GM23338 (cell line): ENCODE data around the gene M1AP. TPM values are rescaled to one million over a fixed set of nuclear protein-coding genes. Genes with fewer than 3 reads are reported as not detected.

Experiments used
- polyA plus RNA-seq: library from polyadenylated mRNA; unstranded; fragments of >200 nt; fragmentation: Nextera tagmentation; extraction: Ambion mirVana; gene quantifications from 2 replicates; pipeline ENCODE4 v1.2.1, GENCODE V29; 2016
- total RNA-seq: library from RNA; depleted of rRNA; stranded (reverse); fragments of >200 nt; shearing (Covaris generic); gene quantifications from 2 replicates; pipeline ENCODE4 v1.2.3, GENCODE V29; 2014; rRNA removed
- TF ChIP-seq, protein P1 (sequence below): IDR thresholded peaks from 2 replicates; pipeline ENCODE4 v1.6.1; 2016; ENCODE audit warnings: antibody characterized with exemption

The M1AP gene
- total and polyA plus RNA-seq, 2 experiments from 2014 or later: 5.1 to 12.1 TPM

DNA sequence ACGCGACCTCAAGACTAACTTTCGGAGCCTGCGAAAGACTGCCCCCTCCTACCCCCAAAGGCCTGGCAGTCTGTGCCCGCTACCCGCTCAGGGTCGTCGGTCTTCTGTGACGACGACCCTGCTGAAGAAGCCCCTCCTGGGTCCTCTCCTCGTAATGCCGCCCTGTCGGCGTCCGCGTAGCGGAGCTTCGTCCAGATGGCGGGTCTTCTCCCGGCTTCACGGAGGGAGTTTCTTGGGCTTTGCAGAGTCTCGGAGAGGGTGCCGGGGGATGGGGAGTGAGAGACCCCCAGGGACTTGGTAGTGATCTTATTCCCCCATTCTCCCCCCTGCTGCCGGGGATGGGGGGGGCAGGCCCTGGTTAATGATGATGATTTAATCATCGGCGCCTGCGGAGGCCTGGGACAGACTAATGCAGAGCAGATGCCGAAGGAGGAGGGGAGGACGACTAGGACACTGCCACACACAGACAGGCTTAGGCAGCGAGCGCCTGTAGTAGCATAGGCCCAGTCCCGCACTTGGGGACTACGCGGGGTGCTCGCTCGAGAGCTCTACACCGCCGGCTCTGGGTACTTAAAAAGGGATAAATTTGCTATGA, 140.1 kb downstream of the M1AP start (continued):
- TF ChIP-seq, protein P1, sequence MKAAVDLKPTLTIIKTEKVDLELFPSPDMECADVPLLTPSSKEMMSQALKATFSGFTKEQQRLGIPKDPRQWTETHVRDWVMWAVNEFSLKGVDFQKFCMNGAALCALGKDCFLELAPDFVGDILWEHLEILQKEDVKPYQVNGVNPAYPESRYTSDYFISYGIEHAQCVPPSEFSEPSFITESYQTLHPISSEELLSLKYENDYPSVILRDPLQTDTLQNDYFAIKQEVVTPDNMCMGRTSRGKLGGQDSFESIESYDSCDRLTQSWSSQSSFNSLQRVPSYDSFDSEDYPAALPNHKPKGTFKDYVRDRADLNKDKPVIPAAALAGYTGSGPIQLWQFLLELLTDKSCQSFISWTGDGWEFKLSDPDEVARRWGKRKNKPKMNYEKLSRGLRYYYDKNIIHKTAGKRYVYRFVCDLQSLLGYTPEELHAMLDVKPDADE: no peak

Other genes with a start within 250 kb of the M1AP start
- 4.6 TPM in 2 replicates for gene C2orf81, start 226.7 kb downstream of the M1AP start, total RNA-seq
- gene C2orf81, start 226.7 kb downstream of the M1AP start, polyA plus RNA-seq: 3.7 and 3.8 TPM in 2 replicates
- gene WDR54, start 226.6 kb downstream of the M1AP start, total RNA-seq: 41.3 and 41.6 TPM in 2 replicates
- gene WDR54, start 226.6 kb downstream of the M1AP start, polyA plus RNA-seq: 35.2 and 42.6 TPM in 2 replicates
- 42.8 and 50.0 TPM in 2 replicates for gene RTKN, start 206.4 kb downstream of the M1AP start, total RNA-seq
- gene RTKN, start 206.4 kb downstream of the M1AP start, polyA plus RNA-seq: 20.4 and 24.5 TPM in 2 replicates
- gene INO80B, start 193.2 kb downstream of the M1AP start, total RNA-seq: 17.5 and 21.8 TPM in 2 replicates
- 5.1 and 6.1 TPM in 2 replicates for gene INO80B, start 193.2 kb downstream of the M1AP start, polyA plus RNA-seq
- 52.4 and 64.4 TPM in 2 replicates for gene WBP1, start 189.9 kb downstream of the M1AP start, total RNA-seq
- 53.0 and 62.0 TPM in 2 replicates for gene WBP1, start 189.9 kb downstream of the M1AP start, polyA plus RNA-seq
- 56.5 and 61.6 TPM in 2 replicates for gene MOGS, start 182.9 kb downstream of the M1AP start, total RNA-seq
- gene MOGS, start 182.9 kb downstream of the M1AP start, polyA plus RNA-seq: 9.7 and 10.4 TPM in 2 replicates
- 7.7 and 8.2 TPM in 2 replicates for gene MRPL53, start 175.7 kb downstream of the M1AP start, total RNA-seq
- gene MRPL53, start 175.7 kb downstream of the M1AP start, polyA plus RNA-seq: 65.1 and 70.4 TPM in 2 replicates
- gene CCDC142, start 165.3 kb downstream of the M1AP start, total RNA-seq: 12.3 and 20.5 TPM in 2 replicates
- gene CCDC142, start 165.3 kb downstream of the M1AP start, polyA plus RNA-seq: 5.1 and 5.8 TPM in 2 replicates
- gene TTC31, start 165.2 kb downstream of the M1AP start, total RNA-seq: 29.2 and 29.6 TPM in 2 replicates
- gene TTC31, start 165.2 kb downstream of the M1AP start, polyA plus RNA-seq: 13.1 and 15.8 TPM in 2 replicates
- 0.24 TPM in 1 of 2 replicates, not detected in the other for gene LBX2, start 148.7 kb downstream of the M1AP start, total RNA-seq
- gene LBX2, start 148.7 kb downstream of the M1AP start, polyA plus RNA-seq: 0.57 and 0.82 TPM in 2 replicates
- 10.9 and 14.3 TPM in 2 replicates for gene PCGF1, start 140.6 kb downstream of the M1AP start, total RNA-seq
- 13.1 and 13.4 TPM in 2 replicates for gene PCGF1, start 140.6 kb downstream of the M1AP start, polyA plus RNA-seq
- gene TLX2, start 133.9 kb downstream of the M1AP start, total RNA-seq: 0.21 TPM in 1 of 2 replicates, not detected in the other
- gene TLX2, start 133.9 kb downstream of the M1AP start, polyA plus RNA-seq: 0.16 TPM in 1 of 2 replicates, not detected in the other
- 0.52 and 0.74 TPM in 2 replicates for gene DQX1, start 122.1 kb downstream of the M1AP start, total RNA-seq
- 0.32 and 0.54 TPM in 2 replicates for gene DQX1, start 122.1 kb downstream of the M1AP start, polyA plus RNA-seq
- gene AUP1, start 118.6 kb downstream of the M1AP start, total RNA-seq: 89.4 and 105 TPM in 2 replicates
- 98.7 and 101 TPM in 2 replicates for gene AUP1, start 118.6 kb downstream of the M1AP start, polyA plus RNA-seq
- gene HTRA2, start 118.4 kb downstream of the M1AP start, total RNA-seq: 17.2 and 19.7 TPM in 2 replicates
- 17.8 and 19.5 TPM in 2 replicates for gene HTRA2, start 118.4 kb downstream of the M1AP start, polyA plus RNA-seq
- gene LOXL3, start 94.4 kb downstream of the M1AP start, total RNA-seq: 12.2 and 14.9 TPM in 2 replicates
- 4.4 and 4.7 TPM in 2 replicates for gene LOXL3, start 94.4 kb downstream of the M1AP start, polyA plus RNA-seq
- 14.6 and 15.5 TPM in 2 replicates for gene DOK1, start 93.6 kb downstream of the M1AP start, total RNA-seq
- 3.4 and 3.9 TPM in 2 replicates for gene DOK1, start 93.6 kb downstream of the M1AP start, polyA plus RNA-seq
- gene SEMA4F, start 5.9 kb upstream of the M1AP start, total RNA-seq: 3.2 and 13.0 TPM in 2 replicates
- 1.5 and 2.2 TPM in 2 replicates for gene SEMA4F, start 5.9 kb upstream of the M1AP start, polyA plus RNA-seq
- 54.7 and 56.0 TPM in 2 replicates for gene HK2, start 185.8 kb upstream of the M1AP start, total RNA-seq
- 23.2 and 24.3 TPM in 2 replicates for gene HK2, start 185.8 kb upstream of the M1AP start, polyA plus RNA-seq